K562 (cell line): Measurements from ENCODE around the gene CBY3. TPM values are rescaled to one million over a fixed set of nuclear protein-coding genes. Genes with fewer than 3 reads are reported as not detected.

Experiments used
- ATF2 ChIP-seq: sonication (generic); formaldehyde crosslinking; IDR thresholded peaks from 2 replicates; pipeline ENCODE4 v1.8.1; 2022; ENCODE audit warnings: missing genetic modification reagents
- ATF4 ChIP-seq: fragments of 450-650 bp; formaldehyde crosslinking; IDR thresholded peaks from 2 replicates; pipeline ENCODE4 v1.4.0; 2022; ENCODE audit warnings: mild to moderate bottlenecking, moderate library complexity
- CCAR2 ChIP-seq: fragments of 200-400 bp; formaldehyde crosslinking; IDR thresholded peaks from 2 replicates; pipeline ENCODE4 v1.6.1; 2017; ENCODE audit warnings: mild to moderate bottlenecking, low read depth, low read length
- CHCHD3 ChIP-seq: fragments of 250-450 bp; sonication (Bioruptor Pico); IDR thresholded peaks from 2 replicates; pipeline ENCODE4 v2.1.2; 2022; ENCODE audit warnings: mild to moderate bottlenecking
- DIDO1 ChIP-seq: fragments of 450-650 bp; IDR thresholded peaks from 2 replicates; pipeline ENCODE4 v1.6.1; 2016; ENCODE audit warnings: low read depth, missing biosample characterization, missing genetic modification characterization
- ETV1 ChIP-seq: fragments of 450-650 bp; conservative IDR thresholded peaks from 2 replicates; pipeline ENCODE4 v1.6.1; 2016; ENCODE audit warnings: missing genetic modification characterization, control low read depth, low read depth, missing compliant biosample characterization
- FIP1L1 ChIP-seq: fragments of 200-400 bp; formaldehyde crosslinking; IDR thresholded peaks from 2 replicates; pipeline ENCODE4 v1.6.1; 2018; ENCODE audit warnings: mild to moderate bottlenecking, low read depth, low read length; ENCODE audit not compliant: poor library complexity, severe bottlenecking
- FOS ChIP-seq: IDR thresholded peaks from 3 replicates; pipeline ENCODE4 v1.6.1; 2011; ENCODE audit not compliant: insufficient read length; ENCODE audit errors: extremely low read depth
- FOXK2 ChIP-seq, 2 experiments: fragments of 450-650 bp; IDR thresholded peaks in 1 of 2; conservative IDR thresholded peaks in 1 of 2; 2 replicates each; pipeline ENCODE4 v1.6.1; 2016; ENCODE audit warnings: low read depth in 2 of 2, mild to moderate bottlenecking in 1 of 2
- MLX ChIP-seq, 2 experiments: fragments of 450-650 bp in 1 of 2; sonication (generic) in 1 of 2; formaldehyde crosslinking; conservative IDR thresholded peaks; 2 replicates each; pipeline versions ENCODE4 v1.4.0 to v1.8.1; 2020 to 2022; ENCODE audit warnings: mild to moderate bottlenecking in 1 of 2, missing genetic modification reagents in 1 of 2
- MTA2 ChIP-seq: fragments of 450-650 bp; IDR thresholded peaks from 2 replicates; pipeline ENCODE4 v1.6.1; 2016; ENCODE audit warnings: low read depth
- RBM14 ChIP-seq: fragments of 200-400 bp; formaldehyde crosslinking; IDR thresholded peaks from 2 replicates; pipeline ENCODE4 v1.6.1; 2018; ENCODE audit warnings: low read depth, mild to moderate bottlenecking, low read length, moderate library complexity, borderline replicate concordance; ENCODE audit not compliant: insufficient read depth
- RBM17 ChIP-seq: fragments of 200-400 bp; formaldehyde crosslinking; IDR thresholded peaks from 2 replicates; pipeline ENCODE4 v1.6.1; 2017; ENCODE audit warnings: low read depth, mild to moderate bottlenecking, low read length, borderline replicate concordance
- SMARCA4 ChIP-seq: fragments of 450-650 bp; IDR thresholded peaks from 2 replicates; pipeline ENCODE4 v1.6.1; 2016
- SRF ChIP-seq, 2 experiments: fragments of 250-450, 450-650 bp in 1 of 2; sonication (Bioruptor Pico) in 1 of 2; sonication (generic) in 1 of 2; formaldehyde crosslinking; IDR thresholded peaks; 2 replicates each; pipeline versions ENCODE4 v1.5.0 to v1.5.1; 2020 to 2022; ENCODE audit warnings: mild to moderate bottlenecking in 1 of 2, missing genetic modification reagents in 1 of 2
- ZNF175 ChIP-seq: fragments of 200-800 bp; sonication (Bioruptor generic); IDR thresholded peaks from 2 replicates; pipeline ENCODE4 v1.6.1; 2016; ENCODE audit warnings: low read depth, mild to moderate bottlenecking, missing genetic modification characterization, missing compliant biosample characterization
- ZNF217 ChIP-seq: sonication (generic); formaldehyde crosslinking; IDR thresholded peaks from 2 replicates; pipeline ENCODE4 v1.8.0; 2022; ENCODE audit warnings: mild to moderate bottlenecking, missing genetic modification reagents
- ZNF583 ChIP-seq: fragments of 250-450 bp; sonication (Bioruptor Pico); IDR thresholded peaks from 2 replicates; pipeline ENCODE4 v1.4.0; 2020
- polyA plus RNA-seq, 8 experiments: library from polyadenylated mRNA; depleted of rRNA in 4 of 8; stranded (reverse) in 5 of 8; unstranded in 3 of 8; fragments of >200 nt; fragmentation: Nextera tagmentation in 2 of 8; fragmentation: Illumina TruSeq in 1 of 8; extraction: Ambion mirVana in 2 of 8; extraction: Trizol in 1 of 8; gene quantifications; 2 replicates each; pipeline versions ENCODE4 v1.2.1 to v1.2.3, GENCODE V29; 2011 to 2014; ENCODE audit warnings: inconsistent platforms in 1 of 8, missing spikeins in 1 of 8
- total RNA-seq, 7 experiments: library from RNA; depleted of rRNA in 6 of 7; stranded (reverse); fragments of >200 nt in 6 of 7; fragmentation: Illumina TruSeq in 2 of 7; extraction: Trizol in 2 of 7; gene quantifications; 2 replicates each; pipeline versions ENCODE4 v1.2.1 to v1.2.3, GENCODE V29; 2011 to 2021; ENCODE audit warnings: low replicate concordance in 1 of 7
- TF ChIP-seq, protein P1 (sequence below): fragments of 450-650 bp; formaldehyde crosslinking; IDR thresholded peaks from 2 replicates; pipeline ENCODE4 v1.4.0; 2022; ENCODE audit warnings: missing genetic modification characterization
- TF ChIP-seq, protein P2 (sequence below): fragments of 250-450 bp; sonication (Bioruptor Pico); IDR thresholded peaks from 2 replicates; pipeline ENCODE4 v1.5.0; 2021
- TF ChIP-seq, protein P3 (sequence below): fragments of 250-450 bp; sonication (Bioruptor Pico); IDR thresholded peaks from 2 replicates; pipeline ENCODE4 v1.9.0; 2021; ENCODE audit warnings: mild to moderate bottlenecking

CBY3 gene
- total and polyA plus RNA-seq, 9 of the 15 experiments (the other 6 are each of a cell fraction or from before 2014, with no cell fraction given), result not detected

- TF ChIP-seq FOXK2 (conservative IDR thresholded peaks at IDR 0.05 in 1 of 2, IDR thresholded peaks at IDR 0.05 in 1 of 2; ENCODE audit: low read depth in 2 of 2) (peak; percentile 25 to 52; a peak in 3 of 4 replicates), ETV1 (tag) (0 out of 2 replicates have a peak, but pooled peaks have one; percentile 23), FOS (peak; percentile 95), RBM14 (no peak), MTA2 (no peak), CCAR2 (no peak), ATF2 (CRISPR knock-in tag) (no peak), CHCHD3 (CRISPR knock-in tag) (no peak), ZNF583 (no peak), RBM17 (no peak), SMARCA4 (peak; percentile 85), ZNF175 (no peak), DIDO1 (tag) (no peak), SRF (CRISPR knock-in tag; IDR thresholded peaks at IDR 0.05) (peak in 1 of 2 experiments; percentile 10; a peak in 1 of 4 replicates), ATF4 (CRISPR knock-in tag) (0 out of 2 replicates have a peak, but pooled peaks have one; percentile 46), MLX (CRISPR knock-in tag; conservative IDR thresholded peaks at IDR 0.05) (0 out of 4 replicates have a peak, but pooled peaks of 1 of the 2 experiments have one; percentile 32), FIP1L1 (no peak), ZNF217 (CRISPR knock-in tag) (no peak)
- TF ChIP-seq, protein P1, sequence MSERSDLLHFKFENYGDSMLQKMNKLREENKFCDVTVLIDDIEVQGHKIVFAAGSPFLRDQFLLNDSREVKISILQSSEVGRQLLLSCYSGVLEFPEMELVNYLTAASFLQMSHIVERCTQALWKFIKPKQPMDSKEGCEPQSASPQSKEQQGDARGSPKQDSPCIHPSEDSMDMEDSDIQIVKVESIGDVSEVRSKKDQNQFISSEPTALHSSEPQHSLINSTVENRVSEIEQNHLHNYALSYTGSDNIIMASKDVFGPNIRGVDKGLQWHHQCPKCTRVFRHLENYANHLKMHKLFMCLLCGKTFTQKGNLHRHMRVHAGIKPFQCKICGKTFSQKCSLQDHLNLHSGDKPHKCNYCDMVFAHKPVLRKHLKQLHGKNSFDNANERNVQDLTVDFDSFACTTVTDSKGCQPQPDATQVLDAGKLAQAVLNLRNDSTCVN, result no peak
- TF ChIP-seq, protein P2, sequence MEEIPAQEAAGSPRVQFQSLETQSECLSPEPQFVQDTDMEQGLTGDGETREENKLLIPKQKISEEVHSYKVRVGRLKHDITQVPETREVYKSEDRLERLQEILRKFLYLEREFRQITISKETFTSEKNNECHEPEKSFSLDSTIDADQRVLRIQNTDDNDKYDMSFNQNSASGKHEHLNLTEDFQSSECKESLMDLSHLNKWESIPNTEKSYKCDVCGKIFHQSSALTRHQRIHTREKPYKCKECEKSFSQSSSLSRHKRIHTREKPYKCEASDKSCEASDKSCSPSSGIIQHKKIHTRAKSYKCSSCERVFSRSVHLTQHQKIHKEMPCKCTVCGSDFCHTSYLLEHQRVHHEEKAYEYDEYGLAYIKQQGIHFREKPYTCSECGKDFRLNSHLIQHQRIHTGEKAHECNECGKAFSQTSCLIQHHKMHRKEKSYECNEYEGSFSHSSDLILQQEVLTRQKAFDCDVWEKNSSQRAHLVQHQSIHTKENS, result no peak
- TF ChIP-seq, protein P3, sequence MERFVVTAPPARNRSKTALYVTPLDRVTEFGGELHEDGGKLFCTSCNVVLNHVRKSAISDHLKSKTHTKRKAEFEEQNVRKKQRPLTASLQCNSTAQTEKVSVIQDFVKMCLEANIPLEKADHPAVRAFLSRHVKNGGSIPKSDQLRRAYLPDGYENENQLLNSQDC (CRISPR knock-in tag), result no peak
These were observed 17.4 kb upstream of the CBY3 start (continued) for GRCh38 chr5:179697993-179698934.
